Mucosa of stomach (tissue), 1 donor: ENCODE measurements around the gene HPS1.
A peak's percentile ranks its signal among the peaks of the same experiment; 100 is the strongest.

Experiments used
- H3K27me3 ChIP-seq: one replicate; pipeline ENCODE4 v1.7.0; 2013; ENCODE audit warnings: mild to moderate bottlenecking, low read length; ENCODE audit not compliant: control insufficient read depth, insufficient read depth
- H3K36me3 ChIP-seq: one replicate; pipeline ENCODE4 v1.7.0; 2013; ENCODE audit warnings: low read length; ENCODE audit not compliant: control insufficient read depth, insufficient read depth
- H3K4me1 ChIP-seq: one replicate; pipeline ENCODE4 v1.7.0; 2013; ENCODE audit warnings: mild to moderate bottlenecking, low read length; ENCODE audit not compliant: control insufficient read depth, insufficient read depth
- H3K4me3 ChIP-seq: one replicate; pipeline ENCODE4 v1.7.0; 2013; ENCODE audit warnings: low read length
- H3K9ac ChIP-seq: one replicate; pipeline ENCODE4 v1.7.0; 2013; ENCODE audit warnings: mild to moderate bottlenecking, low read length, moderate library complexity
- H3K9me3 ChIP-seq: one replicate; pipeline ENCODE4 v1.7.0; 2013; ENCODE audit warnings: mild to moderate bottlenecking, low read length, moderate library complexity; ENCODE audit not compliant: control insufficient read depth
- donor health status: Pancreatic carcinoma.

The HPS1 gene

DNA sequence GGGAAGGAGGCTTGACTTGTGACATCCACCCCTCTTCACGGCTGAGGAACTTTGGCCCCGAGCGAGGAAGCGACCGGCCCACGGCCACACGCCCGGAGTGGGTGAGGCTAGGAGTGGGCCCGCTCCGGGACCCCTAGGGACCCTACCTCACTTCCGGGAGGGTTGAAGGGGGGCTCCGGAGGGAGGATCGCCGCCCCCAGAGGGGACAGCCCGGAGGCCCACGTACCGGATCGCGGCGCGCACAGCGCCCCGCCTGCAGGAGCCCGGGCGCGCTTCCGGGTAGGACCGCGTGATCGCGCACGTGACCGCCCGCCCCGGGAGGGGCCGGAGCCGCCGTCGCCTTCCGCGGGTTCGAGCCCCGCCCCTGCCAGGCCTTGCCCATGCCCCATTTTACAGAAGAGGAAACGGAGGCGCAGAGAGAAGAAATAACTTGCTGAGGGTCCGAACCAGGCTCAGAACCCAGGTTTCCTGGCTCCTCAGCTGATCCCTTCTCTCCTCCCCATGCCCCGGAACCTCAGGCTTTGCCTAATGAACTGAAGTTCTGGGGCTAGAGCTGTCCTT, at the start of gene HPS1:
Gene HPS1 (minus strand): TSS at position 275 of the 561 bp plus-strand sequence. CDS start 3,695 bp downstream, outside the sequence.
- Histone ChIP-seq H3K27me3 (no peaks in the 10 kb centered on the region), H3K4me3 (peak within 1 kb of the TSS; percentile 88), H3K9me3 (no peaks in the 10 kb centered on the region), H3K9ac (peak within 1 kb of the TSS; percentile 93), H3K4me1 (peaks cover 11% of the 10 kb centered on the region), H3K36me3 (peaks cover 11% of the 10 kb centered on the region)

GRCh38 chr10:98492763-98493162, 46.0 kb upstream of the HPS1 start:
- H3K4me1 ChIP-seq = no peaks in the 10 kb centered on the region
- H3K4me3 ChIP-seq = no peak overlapping the region
- H3K9me3 ChIP-seq = peaks cover 5% of the 10 kb centered on the region

GRCh38 chr10:98489561-98490481, 43.1 kb upstream of the HPS1 start:
- H3K27me3 ChIP-seq = no peaks in the 10 kb centered on the region
- H3K4me3 ChIP-seq = no peak overlapping the region
- no peaks in the 10 kb centered on the region for H3K4me1 ChIP-seq
- H3K9ac ChIP-seq = no peak overlapping the region
- no peaks in the 10 kb centered on the region for H3K36me3 ChIP-seq
- H3K9me3 ChIP-seq = no peaks in the 10 kb centered on the region

More at GRCh38 chr10:98492763-98493162, 46.0 kb upstream of the HPS1 start:
- H3K36me3 ChIP-seq = no peaks in the 10 kb centered on the region
- no peak overlapping the region for H3K9ac ChIP-seq
- no peaks in the 10 kb centered on the region for H3K27me3 ChIP-seq

GRCh38 chr10:98488669-98489430, 42.1 kb upstream of the HPS1 start:
- Histone ChIP-seq H3K9me3 (no peaks in the 10 kb centered on the region), H3K4me1 (no peaks in the 10 kb centered on the region), H3K27me3 (no peaks in the 10 kb centered on the region), H3K9ac (no peak overlapping the region), H3K36me3 (no peaks in the 10 kb centered on the region), H3K4me3 (no peak overlapping the region)

DNA sequence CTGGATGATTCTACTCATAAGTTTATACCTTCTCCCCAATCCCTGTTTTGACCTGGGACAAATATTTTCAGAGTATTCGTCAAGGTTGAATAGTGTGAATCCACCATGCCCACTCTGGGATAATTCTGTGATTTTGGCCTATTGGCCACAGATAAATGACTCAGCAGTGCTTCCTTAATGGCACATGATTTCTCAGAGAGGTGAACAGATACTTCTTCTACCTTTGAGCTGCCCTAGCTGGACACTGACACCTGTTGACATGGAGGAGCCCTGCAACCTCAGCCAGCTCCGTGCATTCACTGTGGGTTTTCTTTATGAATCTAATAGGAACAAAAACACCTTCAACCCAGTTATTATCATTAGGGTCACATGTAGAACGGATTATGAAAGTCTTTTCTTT, 40.9 kb upstream of the HPS1 start:
- H3K36me3 ChIP-seq = no peaks in the 10 kb centered on the region
- H3K9ac ChIP-seq = no peak overlapping the region
- H3K9me3 ChIP-seq = no peaks in the 10 kb centered on the region
- H3K4me3 ChIP-seq = no peak overlapping the region
- no peaks in the 10 kb centered on the region for H3K4me1 ChIP-seq
- H3K27me3 ChIP-seq = no peaks in the 10 kb centered on the region

DNA sequence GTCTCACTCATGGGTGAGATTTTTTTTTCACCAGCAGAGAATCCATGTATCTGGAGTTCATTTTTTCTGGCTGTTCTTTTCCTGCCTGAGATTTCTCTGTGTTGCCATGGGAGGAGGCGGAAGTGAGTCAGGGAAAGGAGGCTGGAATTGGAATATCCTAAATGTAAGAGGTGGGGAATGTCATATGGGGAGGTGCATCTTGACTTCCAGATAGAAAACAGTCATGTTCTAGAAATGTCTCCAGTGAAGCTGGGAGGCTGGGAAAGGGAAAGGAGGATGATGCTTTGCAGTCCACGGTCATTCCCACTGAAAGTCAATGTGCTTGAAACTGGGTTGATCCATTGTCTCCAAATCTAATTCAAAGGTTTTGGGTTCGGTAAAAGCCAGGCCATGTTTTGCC, 39.7 kb upstream of the HPS1 start:
- Histone ChIP-seq H3K36me3 (no peaks in the 10 kb centered on the region), H3K27me3 (no peaks in the 10 kb centered on the region), H3K9ac (no peak overlapping the region), H3K4me1 (no peaks in the 10 kb centered on the region), H3K4me3 (no peak overlapping the region), H3K9me3 (no peaks in the 10 kb centered on the region)

- no peaks in the 10 kb centered on the region for H3K27me3 ChIP-seq
- no peaks in the 10 kb centered on the region for H3K9me3 ChIP-seq
- no peak overlapping the region for H3K4me3 ChIP-seq
These were observed 39.2 kb upstream of the HPS1 start for GRCh38 chr10:98485959-98486358.

DNA sequence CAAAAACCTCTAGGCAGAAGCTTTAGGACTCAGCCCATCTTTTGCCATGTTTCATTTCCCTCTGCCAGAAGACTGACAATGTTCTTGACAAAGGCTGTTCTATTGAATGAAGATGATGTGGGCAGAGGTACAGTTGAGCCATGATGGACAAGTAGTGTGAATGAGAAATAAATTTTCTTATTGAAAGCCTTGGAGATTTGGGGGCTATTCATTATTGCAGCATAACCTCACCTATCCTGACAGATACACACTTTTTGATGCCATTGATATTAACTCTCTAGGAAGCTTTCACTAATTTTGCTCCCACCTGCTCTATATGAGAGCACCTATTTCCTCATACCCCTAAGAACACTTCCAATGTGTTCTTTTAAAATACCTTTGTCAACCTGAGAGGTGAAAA, 36.9 kb upstream of the HPS1 start:
- Histone ChIP-seq H3K36me3 (no peaks in the 10 kb centered on the region), H3K9me3 (no peaks in the 10 kb centered on the region), H3K9ac (no peak overlapping the region), H3K27me3 (no peaks in the 10 kb centered on the region), H3K4me1 (no peaks in the 10 kb centered on the region), H3K4me3 (no peak overlapping the region)

More at GRCh38 chr10:98485959-98486358, 39.2 kb upstream of the HPS1 start:
- Histone ChIP-seq H3K4me1 (no peaks in the 10 kb centered on the region), H3K36me3 (no peaks in the 10 kb centered on the region), H3K9ac (no peak overlapping the region)

GRCh38 chr10:98482096-98482495, 35.4 kb upstream of the HPS1 start:
- no peaks in the 10 kb centered on the region for H3K4me1 ChIP-seq
- no peaks in the 10 kb centered on the region for H3K9me3 ChIP-seq
- H3K9ac ChIP-seq = no peak overlapping the region
- no peaks in the 10 kb centered on the region for H3K36me3 ChIP-seq
- no peak overlapping the region for H3K4me3 ChIP-seq
- H3K27me3 ChIP-seq = no peaks in the 10 kb centered on the region

DNA sequence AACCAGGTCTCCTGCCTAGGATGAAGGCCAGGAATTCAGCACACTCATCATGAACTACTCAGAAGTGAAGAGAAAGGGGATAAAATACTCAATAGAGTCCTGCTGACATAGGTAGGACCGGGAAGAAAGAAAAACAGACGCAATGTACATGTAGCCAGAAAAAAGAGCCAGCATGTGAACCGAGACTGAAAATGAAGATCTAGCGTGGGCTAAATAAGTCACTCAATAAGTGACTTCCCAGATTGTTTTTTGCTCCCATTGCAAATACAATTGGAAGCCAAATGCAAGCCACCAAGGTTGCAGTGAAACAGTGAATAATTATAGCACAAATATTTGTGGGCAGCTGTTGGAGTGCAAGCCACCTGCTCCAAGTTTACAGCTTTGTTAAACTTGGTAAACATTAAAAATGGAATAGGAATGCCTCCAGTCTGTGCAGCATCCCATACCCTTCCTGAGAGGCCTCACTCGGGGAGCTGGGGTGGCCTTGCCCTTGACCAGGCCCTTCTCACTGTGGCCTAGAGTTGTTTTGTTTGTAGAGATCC, 34.7 kb upstream of the HPS1 start:
- Histone ChIP-seq H3K4me3 (no peak overlapping the region), H3K9ac (no peak overlapping the region), H3K4me1 (no peaks in the 10 kb centered on the region), H3K27me3 (no peaks in the 10 kb centered on the region), H3K36me3 (no peaks in the 10 kb centered on the region), H3K9me3 (no peaks in the 10 kb centered on the region)

- H3K27me3 ChIP-seq = no peaks in the 10 kb centered on the region
- no peak overlapping the region for H3K4me3 ChIP-seq
- no peaks in the 10 kb centered on the region for H3K4me1 ChIP-seq
- H3K36me3 ChIP-seq = no peaks in the 10 kb centered on the region
- H3K9ac ChIP-seq = no peak overlapping the region
- no peaks in the 10 kb centered on the region for H3K9me3 ChIP-seq
These were observed 31.9 kb upstream of the HPS1 start for GRCh38 chr10:98478430-98479222.
